HCT116 (cell line): ENCODE results near the gene PGGHG.

Source experiments
- CEBPB ChIP-seq: IDR thresholded peaks from 2 replicates; pipeline ENCODE4 v1.6.1; 2012; ENCODE audit warnings: low read depth
- CTCF ChIP-seq, 3 experiments: fragments of 200-600 bp in 1 of 3; sonication (generic) in 1 of 3; IDR thresholded peaks in 2 of 3; conservative IDR thresholded peaks in 1 of 3; 2 replicates each; pipeline ENCODE4 v1.5.1; 2012 to 2017; ENCODE audit warnings: low read depth in 2 of 3, low read length in 2 of 3, antibody characterized with exemption in 1 of 3, borderline replicate concordance in 1 of 3, control low read depth in 1 of 3, mild to moderate bottlenecking in 1 of 3, mixed read lengths in 1 of 3, mixed run types in 1 of 3, moderate library complexity in 1 of 3; ENCODE audit not compliant: insufficient read depth in 1 of 3
- EZH2 ChIP-seq: fragments of 200-600 bp; sonication (generic); IDR thresholded peaks from 2 replicates; pipeline ENCODE4 v1.6.1; 2017; ENCODE audit warnings: antibody characterized with exemption, mixed run types
- FOSL1 ChIP-seq: IDR thresholded peaks from 2 replicates; pipeline ENCODE4 v1.6.1; 2012; ENCODE audit warnings: low read depth
- MAX ChIP-seq: IDR thresholded peaks from 2 replicates; pipeline ENCODE4 v1.6.1; 2012
- POLR2A ChIP-seq: IDR thresholded peaks from 2 replicates; pipeline ENCODE4 v1.7.0; 2011; ENCODE audit warnings: borderline replicate concordance; ENCODE audit not compliant: insufficient read depth, insufficient read length; ENCODE audit errors: extremely low read depth
- RAD21 ChIP-seq: IDR thresholded peaks from 2 replicates; pipeline ENCODE4 v1.6.1; 2012; ENCODE audit warnings: low read depth, mild to moderate bottlenecking
- REST ChIP-seq: IDR thresholded peaks from 2 replicates; pipeline ENCODE4 v1.6.1; 2012; ENCODE audit warnings: low read depth
- SP1 ChIP-seq: IDR thresholded peaks from 2 replicates; pipeline ENCODE4 v1.6.1; 2012; ENCODE audit warnings: low read depth
- TCF7L2 ChIP-seq: IDR thresholded peaks from 2 replicates; pipeline ENCODE4 v1.7.0; 2011; ENCODE audit warnings: borderline replicate concordance, inconsistent platforms; ENCODE audit not compliant: insufficient read depth, insufficient read length; ENCODE audit errors: extremely low read depth

GRCh38 chr11:269146-269890 is 19.6 kb upstream of the PGGHG start:
- no peak for TF ChIP-seq MAX
- no peak for TF ChIP-seq POLR2A
- no peak for TF ChIP-seq CTCF (IDR thresholded peaks at IDR 0.05 in 2 of 3, conservative IDR thresholded peaks at IDR 0.05 in 1 of 3; ENCODE audit: borderline replicate concordance in 1 of 3, insufficient read depth in 1 of 3, low read depth in 2 of 3, low read length in 2 of 3)
- no peak for TF ChIP-seq FOSL1
- TF ChIP-seq EZH2: no peak
- no peak for TF ChIP-seq CEBPB
- no peak for TF ChIP-seq RAD21
- TF ChIP-seq TCF7L2: no peak
- TF ChIP-seq REST: no peak
- no peak for TF ChIP-seq SP1
